Gastroesophageal sphincter (tissue), 3 donors: ENCODE measurements around the gene ANKRD26.

Source experiments
- EP300 ChIP-seq: sonication (generic); formaldehyde crosslinking; IDR thresholded peaks from one replicate; pipeline ENCODE4 v1.6.1; 2017; ENCODE audit warnings: antibody characterized with exemption, mild to moderate bottlenecking
- POLR2A ChIP-seq, 2 donors: fragments of 450-650 bp; IDR thresholded peaks; one replicate each; pipeline ENCODE4 v1.6.1; 2017; ENCODE audit warnings: antibody characterized with exemption in 2 of 2, mild to moderate bottlenecking in 2 of 2, moderate library complexity in 1 of 2
- POLR2AphosphoS5 ChIP-seq: sonication (generic); formaldehyde crosslinking; IDR thresholded peaks from one replicate; pipeline ENCODE4 v1.6.1; 2017; ENCODE audit warnings: antibody characterized with exemption
- TF ChIP-seq, protein P1 (sequence below), 4 experiments: fragments of 200-600 bp in 2 of 4; fragments of 450-650 bp in 2 of 4; sonication (generic) in 1 of 4; IDR thresholded peaks; one replicate each; pipeline ENCODE4 v1.5.1; 2017 to 2019; ENCODE audit warnings: antibody characterized with exemption in 4 of 4, mild to moderate bottlenecking in 2 of 4, moderate library complexity in 2 of 4

- TF ChIP-seq, protein P1, sequence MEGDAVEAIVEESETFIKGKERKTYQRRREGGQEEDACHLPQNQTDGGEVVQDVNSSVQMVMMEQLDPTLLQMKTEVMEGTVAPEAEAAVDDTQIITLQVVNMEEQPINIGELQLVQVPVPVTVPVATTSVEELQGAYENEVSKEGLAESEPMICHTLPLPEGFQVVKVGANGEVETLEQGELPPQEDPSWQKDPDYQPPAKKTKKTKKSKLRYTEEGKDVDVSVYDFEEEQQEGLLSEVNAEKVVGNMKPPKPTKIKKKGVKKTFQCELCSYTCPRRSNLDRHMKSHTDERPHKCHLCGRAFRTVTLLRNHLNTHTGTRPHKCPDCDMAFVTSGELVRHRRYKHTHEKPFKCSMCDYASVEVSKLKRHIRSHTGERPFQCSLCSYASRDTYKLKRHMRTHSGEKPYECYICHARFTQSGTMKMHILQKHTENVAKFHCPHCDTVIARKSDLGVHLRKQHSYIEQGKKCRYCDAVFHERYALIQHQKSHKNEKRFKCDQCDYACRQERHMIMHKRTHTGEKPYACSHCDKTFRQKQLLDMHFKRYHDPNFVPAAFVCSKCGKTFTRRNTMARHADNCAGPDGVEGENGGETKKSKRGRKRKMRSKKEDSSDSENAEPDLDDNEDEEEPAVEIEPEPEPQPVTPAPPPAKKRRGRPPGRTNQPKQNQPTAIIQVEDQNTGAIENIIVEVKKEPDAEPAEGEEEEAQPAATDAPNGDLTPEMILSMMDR (IDR thresholded peaks at IDR 0.05), result peak in 1 of 4 experiments; percentile 45
- TF ChIP-seq POLR2AphosphoS5, result peak; percentile 63
- no peak for TF ChIP-seq EP300
- TF ChIP-seq POLR2A (IDR thresholded peaks at IDR 0.05), result peak; percentile 51 to 61
Measured at GRCh38 chr10:27099916-27100812, at the start of gene ANKRD26.
